ENCODE data around the gene CYSLTR2.
"Not testable (repeated sequence)": the region's sequence is repeated elsewhere in the genome, so short reads cannot be mapped to it uniquely, and the experiment has no call there.

The CYSLTR2 gene

DNA sequence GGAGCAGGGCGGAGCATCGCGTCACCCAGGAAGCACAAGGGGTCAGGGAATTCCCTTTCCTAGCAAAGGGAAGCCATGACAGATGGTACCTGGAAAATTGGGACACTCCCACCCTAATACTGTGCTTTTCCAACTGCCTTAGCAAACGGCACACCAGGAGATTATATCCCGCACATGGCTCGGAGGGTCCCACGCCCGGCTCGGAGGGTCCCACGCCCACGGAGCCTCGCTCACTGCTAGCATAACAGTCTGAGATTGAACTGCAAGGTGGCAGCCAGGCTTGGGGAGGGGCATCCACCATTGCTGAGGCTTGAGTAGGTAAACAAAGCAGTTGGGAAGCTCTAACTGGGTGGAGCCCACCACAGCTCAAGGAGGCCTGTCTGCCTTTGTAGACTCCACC, 42.9 kb downstream of the CYSLTR2 start:
- DNase-seq: not testable (repeated sequence)

GRCh38 chr13:48707405-48707804, 53.7 kb downstream of the CYSLTR2 start:
- DNase-seq: no peak

DNA sequence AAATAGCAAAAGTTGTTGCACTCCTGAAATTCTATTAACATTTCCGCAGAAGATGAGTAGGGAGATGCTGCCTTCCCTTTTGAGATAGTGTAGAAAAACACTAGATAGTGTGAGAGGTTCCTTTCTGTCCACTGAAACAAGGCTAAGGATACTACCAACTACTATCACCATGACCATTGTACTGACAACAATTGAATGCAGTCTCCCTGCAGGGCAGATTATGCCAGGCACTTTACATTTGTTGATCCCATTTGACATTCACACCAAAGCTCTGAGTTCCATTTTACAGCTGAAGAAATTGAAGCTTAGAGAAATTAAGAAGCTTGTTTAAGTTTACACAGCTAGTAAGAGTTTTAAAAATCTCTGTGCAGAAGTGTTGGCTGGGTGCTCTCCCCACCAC, 55.0 kb downstream of the CYSLTR2 start:
- no peak for DNase-seq

- no peak for DNase-seq
Observed at GRCh38 chr13:48709213-48709612, 55.5 kb downstream of the CYSLTR2 start.

GRCh38 chr13:48710160-48710559, 56.4 kb downstream of the CYSLTR2 start:
- DNase-seq: no peak

DNA sequence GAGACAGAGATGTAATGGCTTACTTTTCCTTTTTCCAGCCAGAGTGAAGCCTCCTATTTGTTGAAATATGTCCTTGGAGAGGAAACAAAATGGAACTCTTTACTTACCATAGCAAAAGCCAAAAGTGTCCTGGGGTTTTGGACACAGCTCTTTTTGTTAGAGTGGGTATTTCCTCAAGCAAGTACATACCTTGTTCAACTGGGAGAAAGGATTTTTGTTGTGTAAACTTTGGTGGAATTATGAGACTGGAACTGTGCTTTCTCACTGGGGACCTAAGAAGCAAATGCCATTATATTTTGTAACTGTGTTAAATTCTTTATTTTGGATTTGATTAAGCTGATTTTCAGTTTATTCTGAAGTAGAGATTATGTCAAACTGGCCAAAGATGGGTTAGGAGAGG, 58.4 kb downstream of the CYSLTR2 start:
- DNase-seq: no peak

- no peak for DNase-seq
Observed at GRCh38 chr13:48715977-48716376, 62.2 kb downstream of the CYSLTR2 start.

GRCh38 chr13:48720621-48721020, 66.9 kb downstream of the CYSLTR2 start:
- DNase-seq: no peak

DNA sequence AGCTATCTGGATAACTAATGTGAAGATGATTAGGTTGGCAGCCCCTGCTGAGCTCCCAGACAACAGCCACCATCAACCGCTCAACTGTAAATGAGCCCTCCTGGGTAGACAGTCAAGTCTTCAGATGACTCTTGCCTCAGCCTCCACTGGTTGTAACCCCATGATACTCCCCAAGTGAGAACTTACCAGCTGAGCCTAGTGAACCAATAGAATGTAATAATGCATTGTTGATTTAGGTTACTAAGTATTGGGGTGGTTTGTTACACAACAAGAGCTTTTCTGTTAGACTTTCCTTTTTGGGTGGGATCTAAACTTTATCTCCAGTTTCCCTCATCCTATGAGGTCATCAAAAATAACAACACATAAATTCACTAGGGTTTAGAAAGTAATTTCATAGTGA, 69.4 kb downstream of the CYSLTR2 start:
- DNase-seq: no peak

DNA sequence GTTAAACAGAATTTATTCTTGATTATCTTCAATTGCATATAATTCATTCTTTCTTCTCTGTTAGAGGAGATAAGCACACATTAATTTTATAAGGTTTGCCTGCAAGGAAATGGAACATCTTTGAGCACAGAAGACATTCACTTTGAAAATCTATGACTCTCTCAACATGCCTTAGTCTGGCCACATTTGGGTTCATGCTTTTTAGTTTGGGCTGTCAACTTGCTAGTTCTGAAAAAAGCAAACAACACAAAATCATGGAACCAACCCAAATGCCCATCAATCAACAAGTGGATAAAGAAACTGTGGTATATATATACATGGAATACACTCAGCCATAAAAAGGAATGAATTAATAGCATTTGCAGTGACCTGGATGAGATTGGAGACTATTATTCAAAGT, 71.5 kb downstream of the CYSLTR2 start:
- no peak for DNase-seq

DNA sequence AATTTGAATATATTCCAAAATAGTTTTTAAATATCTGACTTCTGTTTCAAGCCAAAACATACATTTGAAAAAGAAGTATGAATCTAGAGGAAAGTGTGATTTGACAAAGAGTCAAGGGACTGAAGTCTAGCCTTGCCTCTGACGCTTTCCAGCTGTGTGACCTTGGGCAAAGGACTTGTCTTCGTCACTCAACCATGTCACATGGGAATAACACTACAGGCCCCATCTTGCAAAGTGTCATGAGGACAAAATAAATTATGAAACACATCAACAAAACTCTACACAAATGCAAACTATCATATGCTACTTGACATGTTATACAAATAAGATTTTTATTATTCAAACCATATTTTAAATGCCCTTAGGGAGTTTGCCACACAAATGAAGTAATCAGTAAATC, 73.0 kb downstream of the CYSLTR2 start:
- no peak for DNase-seq

GRCh38 chr13:48727241-48728011, 73.7 kb downstream of the CYSLTR2 start:
- no peak for DNase-seq

GRCh38 chr13:48728226-48728625, 74.5 kb downstream of the CYSLTR2 start:
- no peak for DNase-seq

DNA sequence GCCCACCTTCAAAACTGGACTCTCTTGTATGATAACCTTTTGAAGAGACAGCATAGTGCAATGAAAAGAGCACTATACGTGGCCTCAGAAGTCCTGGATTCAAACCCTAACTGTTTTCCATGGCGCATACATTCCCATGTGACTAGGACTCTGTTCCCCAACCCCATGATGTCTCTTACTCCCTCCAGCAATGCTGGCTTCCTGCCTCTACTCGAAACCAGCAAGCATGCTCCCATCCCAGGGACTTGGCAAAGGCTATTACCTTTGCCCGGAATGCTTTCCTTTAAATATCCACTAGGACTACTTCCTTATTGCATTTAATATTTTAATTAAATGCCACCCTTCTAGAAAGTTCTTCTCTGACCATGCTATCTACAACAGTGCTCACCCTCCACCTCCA, 75.1 kb downstream of the CYSLTR2 start:
- DNase-seq: no peak

- DNase-seq: no peak
Observed at GRCh38 chr13:48729856-48730255, 76.1 kb downstream of the CYSLTR2 start.

DNA sequence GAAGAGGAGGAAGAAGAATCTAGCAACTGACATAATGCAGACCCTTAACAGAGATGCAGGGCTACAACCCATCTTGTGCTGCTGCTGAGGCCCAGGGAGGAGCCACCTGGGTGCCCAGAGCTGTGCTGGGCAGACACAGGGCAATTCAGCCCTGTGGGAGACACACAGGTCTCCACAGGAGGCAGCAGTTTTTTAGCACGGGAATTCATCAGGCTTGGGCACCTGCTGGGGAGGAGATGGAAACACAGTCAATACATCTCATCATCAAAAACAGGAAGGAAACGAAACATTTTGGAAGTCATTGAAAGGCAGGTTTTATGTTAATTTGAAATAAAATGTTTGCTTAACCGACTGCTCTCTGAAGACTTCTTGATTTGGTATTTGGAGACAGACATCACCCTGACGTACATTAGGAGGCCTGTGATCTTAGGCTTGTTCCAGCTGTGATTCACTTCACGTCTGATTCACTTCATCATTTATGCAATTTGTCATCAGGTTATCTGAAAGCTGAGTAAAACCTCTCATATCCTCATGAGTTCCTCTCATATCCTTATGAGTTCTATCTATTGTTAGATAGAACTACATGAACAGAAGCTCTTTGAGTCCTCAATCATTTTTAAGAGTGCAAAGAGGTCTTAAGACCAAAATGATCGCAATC, 77.4 kb downstream of the CYSLTR2 start:
- no peak for DNase-seq

- DNase-seq: peak; percentile 36
Observed at GRCh38 chr13:48731957-48732569, 78.3 kb downstream of the CYSLTR2 start.

GRCh38 chr13:48733739-48734335, 80.1 kb downstream of the CYSLTR2 start:
- DNase-seq: no peak

GRCh38 chr13:48735571-48735970, 81.8 kb downstream of the CYSLTR2 start:
- DNase-seq: no peak

DNA sequence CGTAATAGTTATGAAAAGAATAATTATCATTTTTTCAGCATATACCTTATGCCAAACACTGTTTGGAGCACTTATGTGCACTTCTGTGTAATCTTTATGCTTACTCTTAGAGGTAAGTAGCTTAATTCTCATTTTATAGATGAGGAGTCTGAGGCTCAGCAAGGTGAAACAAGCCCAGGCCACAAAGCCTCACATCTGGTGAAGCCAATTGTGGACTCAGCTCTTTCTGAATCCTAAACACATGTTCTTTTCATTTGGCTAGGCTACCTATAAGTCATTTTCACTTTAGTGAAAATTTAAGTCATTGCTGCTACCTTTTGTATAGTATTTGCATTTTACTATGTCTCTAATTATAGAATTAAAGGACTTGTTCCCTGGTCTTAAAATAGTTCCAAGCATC, 84.0 kb downstream of the CYSLTR2 start:
- DNase-seq: no peak

GRCh38 chr13:48738311-48738710, 84.6 kb downstream of the CYSLTR2 start:
- DNase-seq: no peak

- no peak for DNase-seq
Observed at GRCh38 chr13:48739386-48739964, 85.7 kb downstream of the CYSLTR2 start.

GRCh38 chr13:48741377-48741776, 87.6 kb downstream of the CYSLTR2 start:
- DNase-seq: no peak
